Measurements from ENCODE around the gene RSRC1. TPM values are rescaled to one million over a fixed set of nuclear protein-coding genes. Genes with fewer than 3 reads are reported as not detected.
"Not testable (repeated sequence)": the region's sequence is repeated elsewhere in the genome, so short reads cannot be mapped to it uniquely, and the experiment has no call there.

The RSRC1 gene
- total RNA-seq, 1 donor from 2014 or later: 45.6 TPM

DNA sequence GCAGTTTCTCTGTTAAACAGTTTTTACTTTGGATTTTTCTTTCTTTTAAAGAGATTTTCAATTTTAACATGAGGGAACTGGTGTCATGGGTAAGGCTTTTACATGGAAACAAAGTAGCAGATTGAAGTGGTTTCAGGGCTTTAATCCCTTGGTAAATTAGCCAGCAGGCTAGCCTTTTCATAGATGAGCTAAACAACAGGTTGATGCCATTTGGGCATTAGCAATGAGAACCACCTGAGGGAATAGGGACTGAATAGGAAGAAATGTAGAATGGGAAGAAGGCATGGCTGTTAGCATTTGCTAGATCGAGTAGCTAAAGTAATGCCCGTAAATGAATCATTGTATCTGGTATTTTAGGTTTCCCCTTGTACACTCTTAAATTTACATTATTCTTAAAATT lies 295.6 kb downstream of the RSRC1 start:
- no peak overlapping the region for H3K4me3 ChIP-seq (ENCODE audit: low read depth, low read length)
- DNase-seq (ENCODE audit: low read depth): no peak
- TF ChIP-seq, protein P1, sequence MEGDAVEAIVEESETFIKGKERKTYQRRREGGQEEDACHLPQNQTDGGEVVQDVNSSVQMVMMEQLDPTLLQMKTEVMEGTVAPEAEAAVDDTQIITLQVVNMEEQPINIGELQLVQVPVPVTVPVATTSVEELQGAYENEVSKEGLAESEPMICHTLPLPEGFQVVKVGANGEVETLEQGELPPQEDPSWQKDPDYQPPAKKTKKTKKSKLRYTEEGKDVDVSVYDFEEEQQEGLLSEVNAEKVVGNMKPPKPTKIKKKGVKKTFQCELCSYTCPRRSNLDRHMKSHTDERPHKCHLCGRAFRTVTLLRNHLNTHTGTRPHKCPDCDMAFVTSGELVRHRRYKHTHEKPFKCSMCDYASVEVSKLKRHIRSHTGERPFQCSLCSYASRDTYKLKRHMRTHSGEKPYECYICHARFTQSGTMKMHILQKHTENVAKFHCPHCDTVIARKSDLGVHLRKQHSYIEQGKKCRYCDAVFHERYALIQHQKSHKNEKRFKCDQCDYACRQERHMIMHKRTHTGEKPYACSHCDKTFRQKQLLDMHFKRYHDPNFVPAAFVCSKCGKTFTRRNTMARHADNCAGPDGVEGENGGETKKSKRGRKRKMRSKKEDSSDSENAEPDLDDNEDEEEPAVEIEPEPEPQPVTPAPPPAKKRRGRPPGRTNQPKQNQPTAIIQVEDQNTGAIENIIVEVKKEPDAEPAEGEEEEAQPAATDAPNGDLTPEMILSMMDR (conservative IDR thresholded peaks at IDR 0.05; ENCODE audit: low read depth, low read length): no peak

DNA sequence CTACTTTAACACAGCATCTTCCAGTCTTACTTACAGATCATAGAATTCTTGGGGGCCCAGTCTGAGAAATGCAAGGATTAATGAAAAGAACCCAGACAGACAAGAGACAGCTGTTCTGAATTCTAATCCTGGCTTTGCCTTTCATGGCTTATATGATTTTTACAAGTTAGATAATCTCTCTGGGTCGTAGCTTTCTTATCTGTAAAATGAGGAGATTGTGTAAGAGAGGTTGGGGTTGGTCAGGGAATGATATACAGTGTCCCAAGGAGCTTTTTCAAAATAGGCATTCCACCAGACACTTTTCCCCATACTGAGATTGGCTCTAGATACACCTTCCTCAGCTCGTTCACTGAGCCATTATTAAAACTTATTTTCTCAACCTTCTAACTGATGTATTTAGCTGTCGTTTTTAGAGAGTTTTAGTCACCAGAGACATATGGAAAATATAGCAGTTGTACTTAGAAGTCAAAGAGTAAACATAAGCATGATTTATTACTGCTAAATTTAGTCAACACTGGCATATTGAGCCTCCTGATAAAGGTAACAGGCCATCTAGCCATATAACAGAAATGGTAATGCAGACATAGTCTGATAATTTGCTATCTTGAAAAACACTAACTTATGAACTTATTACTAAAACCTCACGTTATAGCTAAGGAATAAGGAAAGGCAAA lies 298.1 kb downstream of the RSRC1 start:
- no peak for DNase-seq (ENCODE audit: low read depth)
- no peak overlapping the region for H3K4me3 ChIP-seq (ENCODE audit: low read depth, low read length)
- TF ChIP-seq, protein P1 (conservative IDR thresholded peaks at IDR 0.05; ENCODE audit: low read depth, low read length): no peak

DNA sequence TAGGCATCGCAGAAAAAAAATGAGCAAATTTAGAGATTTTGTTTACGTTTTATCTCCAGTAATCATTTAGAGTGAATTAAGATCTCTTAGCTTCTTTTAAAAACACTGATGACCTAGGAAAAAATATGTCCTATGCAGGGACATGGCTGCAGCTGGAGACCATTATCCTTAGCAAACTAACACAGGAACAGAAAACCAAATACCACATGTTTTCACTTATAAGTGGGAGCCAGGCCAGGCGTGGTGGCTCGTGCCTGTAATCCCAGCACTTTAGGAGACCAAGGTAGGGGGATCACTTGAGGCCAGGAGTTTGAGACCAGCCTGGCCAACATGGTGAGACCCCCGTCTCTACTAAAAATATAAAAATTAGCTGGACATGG lies 298.6 kb downstream of the RSRC1 start:
- not testable (repeated sequence) for H3K4me3 ChIP-seq (ENCODE audit: low read depth, low read length); DNase-seq (ENCODE audit: low read depth)

DNA sequence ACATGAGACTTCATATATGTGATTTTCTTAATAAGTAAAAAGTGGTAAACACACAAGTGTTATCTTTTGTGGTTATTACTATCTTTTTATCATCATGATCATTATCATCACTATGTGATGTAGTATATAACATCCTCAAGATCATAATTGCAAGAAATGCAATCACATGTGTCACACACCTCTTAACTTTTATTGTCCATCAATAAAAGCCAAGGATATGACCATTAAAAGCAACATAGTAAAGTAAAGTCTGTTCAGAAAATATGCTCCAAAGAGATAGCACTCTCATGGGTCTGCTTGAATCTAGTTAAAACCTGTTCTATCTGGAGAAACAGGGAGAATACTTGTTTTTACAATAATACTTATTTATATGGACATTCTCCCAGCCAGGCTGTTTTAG lies 308.1 kb downstream of the RSRC1 start:
- TF ChIP-seq, protein P1 (conservative IDR thresholded peaks at IDR 0.05; ENCODE audit: low read depth, low read length): no peak
- no peak overlapping the region for H3K4me3 ChIP-seq (ENCODE audit: low read depth, low read length)
- DNase-seq (ENCODE audit: low read depth): no peak

DNA sequence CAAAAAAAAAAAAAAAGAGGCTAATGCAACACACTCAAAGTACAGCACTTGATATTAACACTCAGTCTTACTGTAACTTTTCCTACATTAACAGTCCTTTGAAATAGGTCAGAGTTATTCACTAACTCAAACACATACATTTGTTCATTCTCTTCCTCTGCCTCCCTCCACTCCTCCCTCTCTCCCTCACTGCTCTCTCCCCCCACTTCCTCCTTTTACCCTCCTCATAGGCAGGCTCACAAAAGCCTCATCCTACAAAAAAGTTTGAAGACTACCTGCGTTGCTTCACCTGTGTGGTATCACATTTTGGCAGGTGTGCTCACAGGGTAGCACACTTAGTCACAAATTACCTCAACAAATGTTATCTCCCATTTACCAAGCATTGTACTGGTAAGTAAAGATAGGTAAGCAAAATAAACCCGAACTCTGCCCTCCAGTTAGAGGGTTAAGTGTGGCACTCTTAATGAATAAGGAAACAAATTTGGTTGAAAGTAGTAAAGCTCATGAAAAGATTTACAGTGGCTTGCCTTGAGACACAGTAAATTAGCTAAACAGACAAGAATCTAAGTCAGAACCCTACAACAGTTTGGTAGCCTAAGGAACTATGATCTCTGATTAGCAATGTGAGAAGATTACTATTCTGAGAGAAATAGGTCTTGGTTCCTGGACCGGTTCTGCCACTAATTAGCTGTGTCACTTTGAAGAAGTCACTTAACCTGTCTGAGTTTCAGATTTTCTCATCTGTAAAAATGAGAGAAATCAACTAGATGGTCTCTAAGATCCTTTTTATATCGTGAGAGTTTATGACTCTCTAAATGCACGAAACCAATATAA lies 310.1 kb downstream of the RSRC1 start:
- TF ChIP-seq, protein P1 (conservative IDR thresholded peaks at IDR 0.05; ENCODE audit: low read depth, low read length): no peak
- DNase-seq (ENCODE audit: low read depth): no peak
- no peak overlapping the region for H3K4me3 ChIP-seq (ENCODE audit: low read depth, low read length)

DNA sequence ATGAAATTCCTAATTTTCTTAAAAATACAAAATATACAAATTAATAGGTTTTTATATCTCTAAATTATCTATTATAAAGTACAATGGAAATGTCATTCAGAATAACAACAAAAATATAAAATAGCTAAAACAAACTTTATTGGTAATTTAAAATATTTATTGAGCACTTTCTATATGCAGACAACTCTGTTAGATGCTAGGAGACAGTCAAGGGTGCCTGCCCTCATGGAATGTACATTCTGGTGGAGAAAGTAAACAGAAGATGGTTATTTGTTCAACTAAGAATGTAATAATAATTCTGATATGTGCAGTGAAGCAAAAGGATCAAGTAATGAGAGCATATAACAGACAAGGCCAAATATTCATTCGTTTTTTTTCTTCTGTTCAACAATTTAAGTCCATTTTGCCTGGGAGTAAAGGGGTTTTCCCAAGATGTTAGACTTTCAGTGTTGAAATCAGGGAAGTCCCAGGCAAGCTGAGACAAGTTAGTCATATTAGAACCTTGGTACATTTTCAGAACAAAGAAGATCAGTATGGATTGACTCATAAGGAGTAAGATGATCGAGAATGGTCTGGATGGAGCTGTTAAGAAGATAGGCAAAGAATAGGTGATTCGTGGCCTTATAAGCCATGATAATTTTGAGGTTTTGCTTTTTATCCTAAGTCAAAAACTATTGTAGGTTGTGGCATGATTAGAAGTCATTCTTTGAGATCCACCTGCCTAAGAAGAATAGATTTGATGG lies 310.9 kb downstream of the RSRC1 start:
- no peak overlapping the region for H3K4me3 ChIP-seq (ENCODE audit: low read depth, low read length)
- TF ChIP-seq, protein P1 (conservative IDR thresholded peaks at IDR 0.05; ENCODE audit: low read depth, low read length): no peak
- peak; percentile 84 for DNase-seq (ENCODE audit: low read depth)

DNA sequence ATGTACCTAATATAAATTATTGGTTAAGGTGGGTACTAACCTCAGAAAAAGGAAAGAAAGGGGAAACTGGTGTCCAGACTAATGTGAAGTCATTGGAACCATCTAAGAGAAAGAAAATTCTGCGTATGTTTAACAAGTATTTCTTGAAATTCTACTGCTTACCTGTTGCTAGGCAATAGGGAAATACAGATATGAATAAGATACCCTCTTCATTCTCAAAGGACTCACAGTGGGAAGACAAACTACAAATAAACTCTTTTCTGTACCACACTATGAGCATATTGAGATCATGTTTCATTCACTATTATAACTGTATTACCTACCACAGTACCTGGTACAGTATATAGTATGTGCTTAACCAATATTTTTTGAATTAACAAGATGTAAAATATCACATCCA lies 320.6 kb downstream of the RSRC1 start:
- no peak for DNase-seq (ENCODE audit: low read depth)
- H3K4me3 ChIP-seq (ENCODE audit: low read depth, low read length): no peak overlapping the region
- TF ChIP-seq, protein P1 (conservative IDR thresholded peaks at IDR 0.05; ENCODE audit: low read depth, low read length): no peak
